T-helper 2 cell treated with Interferon-gamma antibody and Interleukin-4, amounts not matched to agents 100 ng/mL and 5 ng/mL, for 36 hours (primary cell): ENCODE data around the gene KLF6. TPM values are rescaled to one million over a fixed set of nuclear protein-coding genes. Genes with fewer than 3 reads are reported as not detected.
"Not testable (repeated sequence)": the region's sequence is repeated elsewhere in the genome, so short reads cannot be mapped to it uniquely, and the experiment has no call there.

Experiments used
- intact Hi-C: fragments of 100-400 bp; cut with micrococcal nuclease; formaldehyde crosslinking; loops from one replicate; pipeline ENCODE4 v1.15.1; 2023
- total RNA-seq: library from RNA; stranded (reverse); gene quantifications from 2 replicates; pipeline ENCODE4 v1.2.3, GENCODE V29; 2022

The KLF6 gene
- total RNA-seq, 1 donor from 2014 or later, result 97.6 TPM

DNA sequence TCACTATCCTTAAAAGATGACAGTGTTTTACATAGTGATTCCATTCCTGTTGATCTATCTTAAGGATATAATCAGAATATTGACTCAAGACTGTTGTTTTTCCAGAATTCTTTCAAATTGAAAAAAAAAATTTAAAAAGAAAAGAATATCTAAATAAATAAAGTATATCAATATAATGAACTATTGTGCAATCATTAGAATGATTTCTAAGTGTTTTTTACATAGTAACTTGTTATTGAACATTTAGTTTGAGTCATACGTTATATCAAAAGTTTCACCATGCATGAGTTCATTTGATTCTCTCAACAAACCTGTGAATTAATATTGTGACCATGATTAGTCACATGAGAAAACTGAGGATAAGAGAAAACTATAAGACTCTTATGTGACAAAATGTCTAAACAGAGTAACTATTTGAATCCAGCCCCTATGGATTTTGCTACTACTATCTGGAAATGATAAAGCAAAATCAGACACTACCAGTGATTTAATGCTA, 46.1 kb downstream of the KLF6 start:
- intact Hi-C loops, result no loop called here

DNA sequence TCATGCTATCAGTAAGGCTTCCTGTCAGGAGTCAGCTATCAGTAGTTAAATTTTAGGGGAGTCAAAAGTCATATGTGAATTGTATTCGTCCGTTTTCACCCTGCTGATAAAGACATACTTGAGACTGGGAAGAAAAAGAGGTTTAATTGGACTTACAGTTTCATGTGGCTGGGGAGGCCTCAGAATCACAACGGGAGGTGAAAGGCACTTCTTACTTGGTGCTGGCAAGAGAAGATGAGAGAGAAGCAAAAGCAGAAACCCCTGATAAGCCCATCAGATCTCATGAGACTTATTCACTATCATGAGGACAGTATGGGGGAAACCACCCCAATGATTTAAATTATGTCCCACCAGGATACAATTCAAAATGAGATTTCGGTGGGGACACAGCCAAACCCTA, 47.1 kb downstream of the KLF6 start:
- intact Hi-C loops, result no loop called here

DNA sequence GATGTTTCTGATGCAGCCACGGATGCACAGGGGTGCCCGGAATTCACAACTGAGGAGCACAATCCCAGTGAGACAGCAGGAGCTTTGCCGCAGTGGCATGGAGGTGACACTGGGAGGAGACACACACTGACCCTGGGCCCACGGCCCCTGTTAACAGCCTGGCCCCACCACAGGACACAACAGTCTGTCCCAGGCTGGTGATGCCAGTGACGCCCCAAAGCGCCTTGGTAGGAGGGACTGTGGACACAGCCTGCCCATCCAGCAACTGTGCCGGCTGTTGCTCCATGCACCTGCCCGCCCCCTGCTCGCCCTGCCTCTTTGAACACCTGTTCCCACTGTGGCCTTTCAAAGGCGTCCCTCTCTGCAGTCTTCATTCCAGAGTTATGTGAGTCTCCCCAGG, 49.8 kb downstream of the KLF6 start:
- intact Hi-C loops, result no loop called here

DNA sequence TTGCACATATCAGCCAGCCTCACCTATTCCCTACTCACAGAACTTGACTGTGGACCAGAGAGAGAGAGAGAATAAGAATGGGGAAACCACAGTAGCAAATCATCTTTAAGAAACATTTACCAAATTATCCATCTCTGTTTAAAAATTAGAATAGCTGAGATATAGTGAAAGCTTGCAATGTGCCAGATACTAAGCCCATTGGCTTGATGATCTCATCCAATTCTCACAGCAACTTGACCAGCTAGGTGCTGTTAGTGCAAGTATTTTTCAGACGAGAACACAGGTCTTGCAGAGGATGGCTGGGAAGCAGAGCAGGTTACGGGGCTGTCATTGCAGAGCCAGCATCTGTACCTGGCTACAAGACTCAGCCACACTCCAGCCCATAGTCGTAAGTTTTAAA, 50.9 kb downstream of the KLF6 start:
- intact Hi-C loops, result no loop called here

DNA sequence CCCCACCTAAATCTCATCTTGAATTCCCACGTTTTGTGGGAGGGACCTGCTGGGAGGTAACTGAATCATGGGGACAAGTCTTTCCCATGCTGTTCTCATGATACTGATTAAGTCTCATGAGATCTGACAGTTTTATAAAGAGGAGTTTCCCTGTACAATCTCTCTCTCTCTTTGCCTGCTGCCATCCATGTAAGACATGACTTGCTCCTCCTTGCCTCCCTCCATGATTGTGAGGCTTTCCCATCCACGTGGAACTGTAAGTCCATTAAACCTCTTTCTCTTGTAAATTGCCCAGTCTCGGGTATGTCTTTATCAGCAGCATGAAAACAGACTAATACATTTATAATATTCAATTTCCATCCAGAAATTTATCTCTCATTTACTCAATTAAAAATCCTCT, 52.8 kb downstream of the KLF6 start:
- intact Hi-C loops, result not testable (repeated sequence)

DNA sequence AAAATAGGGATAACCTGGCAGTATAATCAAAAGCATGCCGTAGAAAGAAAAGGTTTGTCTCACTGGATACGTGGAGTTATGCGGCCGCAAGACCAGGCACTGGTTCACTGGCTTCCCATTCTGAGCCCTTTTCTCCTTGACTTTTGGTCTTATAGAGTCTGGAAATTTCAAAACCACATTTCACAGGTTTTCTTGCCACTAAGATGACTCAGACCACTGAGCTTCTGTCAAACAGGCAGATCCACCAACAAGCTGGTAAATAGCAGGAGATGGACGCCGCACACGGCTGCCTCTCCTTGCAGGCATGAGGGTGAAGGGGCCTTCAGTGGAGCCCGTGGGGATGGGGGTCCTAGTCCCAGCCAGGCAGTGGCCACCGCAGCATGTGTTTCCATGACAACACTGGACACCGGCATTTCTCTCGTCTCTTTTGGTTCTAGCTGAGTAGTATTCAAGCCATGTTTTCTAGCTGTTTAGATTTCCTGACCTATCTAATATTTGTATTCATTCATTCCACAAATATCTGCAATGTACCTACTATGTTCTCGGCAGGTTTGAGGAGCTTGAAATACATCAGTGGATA, 55.5 kb downstream of the KLF6 start:
- intact Hi-C loops, result no loop called here

DNA sequence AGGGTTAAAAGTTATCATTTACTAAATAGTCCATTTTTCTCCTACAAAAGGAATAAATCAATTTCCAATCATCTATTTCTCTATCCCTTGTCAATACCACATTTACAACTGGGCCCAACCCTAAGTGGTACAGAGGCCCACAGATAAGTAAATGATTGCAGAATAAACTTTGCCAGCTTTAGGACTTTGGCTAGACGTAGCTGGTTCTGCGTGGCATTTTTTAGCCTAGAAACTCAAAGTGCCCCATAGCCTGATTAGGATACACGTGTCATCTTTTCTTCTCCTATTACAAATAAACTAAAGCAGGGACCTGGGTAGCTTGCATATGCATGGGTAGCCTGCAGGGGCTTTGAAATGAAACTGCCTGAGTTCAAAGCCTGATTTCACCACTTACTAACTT, 56.4 kb downstream of the KLF6 start:
- intact Hi-C loops, result no loop called here

DNA sequence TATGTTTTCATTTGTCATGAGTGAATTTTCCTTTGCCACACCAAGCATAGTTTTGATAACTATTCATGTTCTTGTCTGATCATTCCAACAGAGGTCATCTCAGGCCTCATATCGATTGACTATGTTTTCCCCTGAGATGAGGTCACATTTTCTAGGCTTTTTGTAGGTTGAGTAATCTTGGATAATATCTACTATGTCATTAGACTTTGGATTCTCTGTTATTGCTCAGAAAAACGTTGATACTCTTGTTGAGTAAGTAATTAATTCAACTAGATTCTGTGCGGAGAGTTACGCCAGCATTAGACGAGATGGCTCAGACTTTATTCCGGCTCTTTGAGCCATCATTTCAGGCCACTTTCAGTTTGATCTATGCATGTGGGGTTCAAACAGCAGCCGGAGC, 57.7 kb downstream of the KLF6 start:
- intact Hi-C loops, result no loop called here
